Mucosa of stomach (tissue), 1 donor: ENCODE results near the gene RAB39B.
"Not testable (repeated sequence)": the region's sequence is repeated elsewhere in the genome, so short reads cannot be mapped to it uniquely, and the experiment has no call there.

Experiments
- H3K27me3 ChIP-seq: one replicate; pipeline ENCODE4 v1.7.0; 2013; ENCODE audit warnings: mild to moderate bottlenecking, low read length; ENCODE audit not compliant: control insufficient read depth, insufficient read depth
- H3K36me3 ChIP-seq: one replicate; pipeline ENCODE4 v1.7.0; 2013; ENCODE audit warnings: low read length; ENCODE audit not compliant: control insufficient read depth, insufficient read depth
- H3K4me1 ChIP-seq: one replicate; pipeline ENCODE4 v1.7.0; 2013; ENCODE audit warnings: mild to moderate bottlenecking, low read length; ENCODE audit not compliant: control insufficient read depth, insufficient read depth
- H3K4me3 ChIP-seq: one replicate; pipeline ENCODE4 v1.7.0; 2013; ENCODE audit warnings: low read length
- H3K9ac ChIP-seq: one replicate; pipeline ENCODE4 v1.7.0; 2013; ENCODE audit warnings: mild to moderate bottlenecking, low read length, moderate library complexity
- H3K9me3 ChIP-seq: one replicate; pipeline ENCODE4 v1.7.0; 2013; ENCODE audit warnings: mild to moderate bottlenecking, low read length, moderate library complexity; ENCODE audit not compliant: control insufficient read depth
- donor health status: Pancreatic carcinoma.

RAB39B gene

GRCh38 chrX:155263854-155264628 is at the start of gene RAB39B:
RAB39B (minus strand) TSS chrX:155264491; CDS start chrX:155264288, 203 bp downstream.
- H3K4me3 ChIP-seq: no peak within 1 kb of the TSS
- no peaks in the 10 kb centered on the region for H3K36me3 ChIP-seq
- peaks cover 3% of the 10 kb centered on the region for H3K27me3 ChIP-seq
- H3K9ac ChIP-seq: no peak within 1 kb of the TSS
- H3K9me3 ChIP-seq: no peaks in the 10 kb centered on the region
- no peaks in the 10 kb centered on the region for H3K4me1 ChIP-seq

- no peaks in the 10 kb centered on the region for H3K27me3 ChIP-seq
- no peaks in the 10 kb centered on the region for H3K9me3 ChIP-seq
- no peak overlapping the region for H3K4me3 ChIP-seq
- H3K9ac ChIP-seq: no peak overlapping the region
- no peaks in the 10 kb centered on the region for H3K4me1 ChIP-seq
- H3K36me3 ChIP-seq: no peaks in the 10 kb centered on the region
Observed at GRCh38 chrX:155313766-155314165, 49.5 kb upstream of the RAB39B start.

- Histone ChIP-seq H3K27me3 (no peaks in the 10 kb centered on the region), H3K4me1 (no peaks in the 10 kb centered on the region), H3K36me3 (no peaks in the 10 kb centered on the region)
Observed at GRCh38 chrX:155293771-155294170, 29.5 kb upstream of the RAB39B start.

GRCh38 chrX:155279873-155280272 is 15.6 kb upstream of the RAB39B start:
- Histone ChIP-seq H3K9me3 (no peaks in the 10 kb centered on the region), H3K9ac (no peak overlapping the region)

More at GRCh38 chrX:155293771-155294170, 29.5 kb upstream of the RAB39B start:
- no peak overlapping the region for H3K4me3 ChIP-seq
- H3K9me3 ChIP-seq: no peaks in the 10 kb centered on the region
- H3K9ac ChIP-seq: no peak overlapping the region

GRCh38 chrX:155270969-155271368 is 6.7 kb upstream of the RAB39B start:
- Histone ChIP-seq H3K27me3 (no peaks in the 10 kb centered on the region), H3K9ac (no peak overlapping the region), H3K4me3 (no peak overlapping the region), H3K36me3 (no peaks in the 10 kb centered on the region), H3K4me1 (no peaks in the 10 kb centered on the region), H3K9me3 (no peaks in the 10 kb centered on the region)

More at GRCh38 chrX:155279873-155280272, 15.6 kb upstream of the RAB39B start:
- Histone ChIP-seq H3K36me3 (no peaks in the 10 kb centered on the region), H3K27me3 (no peaks in the 10 kb centered on the region), H3K4me1 (no peaks in the 10 kb centered on the region), H3K4me3 (no peak overlapping the region)

GRCh38 chrX:155267995-155268394 is 3.7 kb upstream of the RAB39B start:
- not testable (repeated sequence) for H3K36me3 ChIP-seq, H3K9me3 ChIP-seq, H3K27me3 ChIP-seq

GRCh38 chrX:155266439-155266838 is 2.1 kb upstream of the RAB39B start:
- H3K9ac ChIP-seq: no peak overlapping the region
- H3K4me3 ChIP-seq: no peak overlapping the region
- no peaks in the 10 kb centered on the region for H3K4me1 ChIP-seq
- H3K9me3 ChIP-seq: no peaks in the 10 kb centered on the region
- H3K36me3 ChIP-seq: no peaks in the 10 kb centered on the region
- peaks cover 3% of the 10 kb centered on the region for H3K27me3 ChIP-seq

More at GRCh38 chrX:155267995-155268394, 3.7 kb upstream of the RAB39B start:
- not testable (repeated sequence) for H3K9ac ChIP-seq, H3K4me1 ChIP-seq, H3K4me3 ChIP-seq

- H3K27me3 ChIP-seq: peaks cover 3% of the 10 kb centered on the region
- H3K36me3 ChIP-seq: no peaks in the 10 kb centered on the region
- no peak overlapping the region for H3K4me3 ChIP-seq
- no peak overlapping the region for H3K9ac ChIP-seq
- H3K9me3 ChIP-seq: no peaks in the 10 kb centered on the region
- H3K4me1 ChIP-seq: no peaks in the 10 kb centered on the region
Observed at GRCh38 chrX:155262970-155263754, 1.1 kb downstream of the RAB39B start.

- H3K27me3 ChIP-seq: peaks cover 3% of the 10 kb centered on the region
Observed at GRCh38 chrX:155259752-155260151, 4.5 kb downstream of the RAB39B start.

GRCh38 chrX:155251391-155251790 is 12.9 kb downstream of the RAB39B start:
- H3K36me3 ChIP-seq: no peaks in the 10 kb centered on the region
- no peak overlapping the region for H3K9ac ChIP-seq
- H3K27me3 ChIP-seq: no peaks in the 10 kb centered on the region
- no peaks in the 10 kb centered on the region for H3K4me1 ChIP-seq
- H3K4me3 ChIP-seq: no peak overlapping the region
- no peaks in the 10 kb centered on the region for H3K9me3 ChIP-seq

More at GRCh38 chrX:155259752-155260151, 4.5 kb downstream of the RAB39B start:
- H3K36me3 ChIP-seq: no peaks in the 10 kb centered on the region
- H3K4me1 ChIP-seq: no peaks in the 10 kb centered on the region
- no peak overlapping the region for H3K9ac ChIP-seq
- no peaks in the 10 kb centered on the region for H3K9me3 ChIP-seq
- no peak overlapping the region for H3K4me3 ChIP-seq

- no peaks in the 10 kb centered on the region for H3K9me3 ChIP-seq
- no peaks in the 10 kb centered on the region for H3K27me3 ChIP-seq
- no peak overlapping the region for H3K4me3 ChIP-seq
- H3K4me1 ChIP-seq: no peaks in the 10 kb centered on the region
- H3K9ac ChIP-seq: no peak overlapping the region
- no peaks in the 10 kb centered on the region for H3K36me3 ChIP-seq
Observed at GRCh38 chrX:155247497-155247896, 16.8 kb downstream of the RAB39B start.

GRCh38 chrX:155246748-155247147 is 17.5 kb downstream of the RAB39B start:
- H3K4me3 ChIP-seq: no peak overlapping the region
- no peaks in the 10 kb centered on the region for H3K4me1 ChIP-seq
- H3K36me3 ChIP-seq: no peaks in the 10 kb centered on the region
- no peaks in the 10 kb centered on the region for H3K9me3 ChIP-seq
- H3K9ac ChIP-seq: no peak overlapping the region
- no peaks in the 10 kb centered on the region for H3K27me3 ChIP-seq
